GM12801 (cell line): Measurements from ENCODE around the gene CBX6.

Experiments used
- TF ChIP-seq, protein P1 (sequence below): IDR thresholded peaks from one replicate; pipeline ENCODE4 v1.5.1; 2011; ENCODE audit warnings: control low read depth; ENCODE audit not compliant: insufficient read length; ENCODE audit errors: extremely low read depth

CBX6 gene

DNA sequence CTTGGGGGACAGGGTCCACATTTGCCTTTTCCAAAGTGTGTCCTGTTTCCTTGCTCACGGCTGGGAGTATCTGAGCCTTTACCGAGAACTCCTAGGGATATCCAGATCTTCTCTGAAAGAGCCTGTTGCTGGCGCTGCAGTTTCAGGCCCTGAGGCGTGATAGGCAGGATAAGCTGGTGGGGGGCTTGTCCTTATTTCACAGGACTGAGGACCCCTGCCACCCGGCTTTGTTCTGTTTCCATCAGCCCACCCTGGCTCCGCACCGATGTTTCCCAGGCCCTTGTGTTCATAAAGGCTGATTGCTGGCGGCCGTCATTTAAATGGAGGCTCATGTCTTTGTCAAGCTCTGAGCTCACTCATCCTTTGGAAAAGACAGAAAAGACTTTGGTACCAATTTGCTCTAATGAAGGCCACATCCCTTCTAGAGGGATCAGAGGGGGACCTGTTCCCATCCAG is 18.8 kb downstream of the CBX6 start:
- TF ChIP-seq, protein P1, sequence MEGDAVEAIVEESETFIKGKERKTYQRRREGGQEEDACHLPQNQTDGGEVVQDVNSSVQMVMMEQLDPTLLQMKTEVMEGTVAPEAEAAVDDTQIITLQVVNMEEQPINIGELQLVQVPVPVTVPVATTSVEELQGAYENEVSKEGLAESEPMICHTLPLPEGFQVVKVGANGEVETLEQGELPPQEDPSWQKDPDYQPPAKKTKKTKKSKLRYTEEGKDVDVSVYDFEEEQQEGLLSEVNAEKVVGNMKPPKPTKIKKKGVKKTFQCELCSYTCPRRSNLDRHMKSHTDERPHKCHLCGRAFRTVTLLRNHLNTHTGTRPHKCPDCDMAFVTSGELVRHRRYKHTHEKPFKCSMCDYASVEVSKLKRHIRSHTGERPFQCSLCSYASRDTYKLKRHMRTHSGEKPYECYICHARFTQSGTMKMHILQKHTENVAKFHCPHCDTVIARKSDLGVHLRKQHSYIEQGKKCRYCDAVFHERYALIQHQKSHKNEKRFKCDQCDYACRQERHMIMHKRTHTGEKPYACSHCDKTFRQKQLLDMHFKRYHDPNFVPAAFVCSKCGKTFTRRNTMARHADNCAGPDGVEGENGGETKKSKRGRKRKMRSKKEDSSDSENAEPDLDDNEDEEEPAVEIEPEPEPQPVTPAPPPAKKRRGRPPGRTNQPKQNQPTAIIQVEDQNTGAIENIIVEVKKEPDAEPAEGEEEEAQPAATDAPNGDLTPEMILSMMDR: no peak

DNA sequence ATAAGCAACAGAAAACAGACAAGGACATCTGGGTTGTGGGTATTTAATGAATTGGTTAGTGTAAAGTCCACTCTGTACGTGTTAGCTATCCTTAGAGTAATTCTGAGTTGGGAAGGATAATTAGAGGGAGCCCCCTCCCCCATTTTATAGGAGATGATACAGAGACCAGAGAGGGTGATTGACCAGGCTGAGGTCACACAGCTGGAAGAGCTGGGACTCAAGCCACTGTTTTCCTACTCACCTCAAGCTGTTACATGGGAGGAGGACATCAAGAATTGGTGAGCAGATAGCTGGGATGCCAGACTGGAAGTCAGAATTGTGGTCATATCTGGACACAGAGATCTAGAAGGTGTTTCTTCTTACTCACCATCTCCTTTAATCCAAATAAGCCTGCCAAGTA is 19.5 kb downstream of the CBX6 start:
- TF ChIP-seq, protein P1: no peak

DNA sequence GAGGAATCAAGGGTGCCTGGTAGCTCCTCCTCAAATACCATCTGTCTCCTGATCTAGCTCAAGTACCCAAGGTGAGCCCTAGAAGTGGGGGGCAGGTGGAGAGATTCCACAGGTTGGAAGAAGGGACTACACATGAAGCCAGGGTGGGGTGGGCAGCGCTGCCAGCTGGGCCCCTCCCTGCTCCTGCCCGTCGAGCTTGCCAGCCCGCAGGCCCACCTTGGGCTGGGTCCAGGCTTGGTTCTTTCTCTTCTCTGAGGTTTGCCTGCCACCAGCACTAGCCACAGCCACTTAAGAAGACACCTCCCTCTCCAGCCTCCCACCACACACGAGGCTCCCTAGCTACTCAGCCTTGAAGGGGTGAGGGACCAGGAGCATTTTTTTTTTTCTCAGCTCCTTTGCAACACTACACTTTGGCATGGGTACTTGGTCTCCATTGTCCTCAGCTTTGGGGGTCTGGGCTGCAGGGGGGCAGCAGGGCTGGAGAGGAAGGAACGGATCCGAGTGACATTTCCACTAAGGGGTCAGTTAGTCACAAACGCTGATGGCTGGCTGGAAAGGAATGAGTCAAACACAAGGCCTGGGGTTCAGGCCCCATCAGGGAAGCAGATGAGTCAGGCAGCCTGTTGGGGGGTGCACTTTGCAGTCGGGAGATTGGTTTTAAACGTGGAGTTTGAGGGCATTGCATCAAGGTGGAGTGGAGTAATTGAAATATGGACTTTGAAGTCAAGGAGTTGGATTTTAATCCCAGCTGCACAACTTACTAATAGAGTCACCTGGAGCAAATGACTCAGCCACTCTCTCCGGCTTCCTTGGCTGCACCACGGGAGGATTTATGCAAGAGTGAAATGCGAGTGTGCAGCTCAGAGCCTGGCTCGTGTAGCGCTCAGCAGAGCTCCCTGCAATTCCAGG is 20.8 kb downstream of the CBX6 start:
- TF ChIP-seq, protein P1: no peak

DNA sequence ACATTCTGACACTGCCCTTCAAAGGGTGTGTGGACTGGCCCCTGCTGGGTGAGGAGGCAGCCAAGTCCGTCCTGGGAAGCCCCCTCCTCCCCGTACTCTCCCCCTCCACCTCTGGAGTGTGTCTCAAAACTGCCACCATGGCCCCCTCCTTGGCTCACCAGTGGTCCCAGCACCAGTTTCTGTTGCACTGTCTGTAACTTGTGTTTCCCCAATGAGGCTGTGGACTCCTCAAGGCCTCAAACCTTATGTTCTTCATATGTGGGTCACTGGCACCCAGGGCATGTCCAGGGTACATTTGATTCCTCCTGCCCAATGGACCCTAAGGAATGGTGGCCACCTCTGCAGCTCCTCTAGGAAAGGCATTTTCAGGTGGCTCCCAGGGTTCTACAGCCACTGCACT is 21.6 kb downstream of the CBX6 start:
- TF ChIP-seq, protein P1: no peak

DNA sequence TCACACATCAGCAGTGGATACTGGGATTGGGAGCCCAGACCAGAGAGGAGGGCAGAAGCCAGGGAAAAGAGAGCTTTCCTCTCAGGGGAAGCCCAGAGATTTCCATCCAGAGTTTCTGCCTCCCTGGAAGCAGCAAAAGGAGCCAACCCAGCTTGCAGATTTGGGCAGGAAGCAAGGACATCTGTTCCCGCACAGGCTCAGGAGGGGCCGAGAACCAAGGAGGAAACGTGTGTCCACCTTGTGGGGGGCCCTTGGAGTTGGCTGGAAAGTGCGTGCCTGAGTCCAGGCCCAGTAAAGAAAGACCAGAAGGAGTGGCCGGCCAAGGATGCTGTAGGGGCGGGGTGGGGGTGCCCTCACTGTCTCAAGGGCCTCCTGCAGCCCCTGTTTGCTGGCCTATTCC is 22.2 kb downstream of the CBX6 start:
- TF ChIP-seq, protein P1: no peak

DNA sequence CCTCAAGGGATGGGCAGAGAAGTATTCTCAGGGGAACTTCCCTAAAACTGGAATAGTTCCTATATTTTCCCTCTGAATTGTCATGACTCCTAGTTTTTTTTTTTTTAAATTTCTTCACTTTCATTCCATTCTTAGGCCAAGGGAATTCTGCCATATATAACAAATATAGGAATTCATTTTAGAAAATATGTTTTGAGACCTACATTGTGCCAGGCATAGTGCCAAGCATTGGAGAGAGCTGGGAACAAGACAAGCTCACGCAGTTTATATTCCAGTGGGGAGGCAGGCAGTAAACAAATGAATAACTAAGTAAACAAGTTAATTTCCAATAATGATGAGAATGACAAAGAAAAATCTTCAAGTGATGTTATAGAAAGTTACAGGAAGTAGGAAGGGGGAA is 25.6 kb downstream of the CBX6 start:
- TF ChIP-seq, protein P1: no peak

DNA sequence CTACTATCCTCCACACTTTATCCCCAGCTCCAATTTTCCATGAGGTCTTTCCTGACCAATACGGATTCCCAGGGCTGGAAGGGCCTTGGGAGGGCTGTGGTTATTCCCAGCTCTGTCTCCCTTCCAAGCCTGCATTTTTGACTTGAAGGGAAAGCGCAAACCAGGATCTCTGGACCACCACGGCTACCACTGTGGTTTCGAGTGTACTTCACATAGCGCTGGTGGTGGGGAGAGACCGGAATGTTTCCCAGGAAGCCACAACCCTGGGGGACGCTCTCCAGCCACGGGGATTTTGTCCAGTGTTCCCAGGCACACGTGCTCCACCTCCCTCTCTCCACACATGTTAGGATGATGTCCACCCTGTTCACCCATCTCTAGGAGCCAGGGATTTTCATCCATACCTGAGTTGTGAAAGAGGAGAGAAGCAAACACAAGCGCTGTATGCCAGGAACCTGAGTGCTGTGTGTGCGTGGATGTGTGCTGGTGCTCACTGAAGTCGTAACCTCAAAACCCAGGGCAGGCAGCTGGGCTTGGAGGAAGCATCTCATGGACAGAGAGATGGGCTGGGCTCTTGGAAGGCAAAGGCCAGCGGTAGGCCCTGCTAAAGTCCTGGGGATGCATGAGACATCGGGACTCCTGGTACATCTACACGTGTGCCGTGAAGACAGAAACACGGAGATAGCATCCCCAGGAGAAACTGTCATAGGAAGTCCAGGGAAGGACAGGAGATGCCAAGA is 26.8 kb downstream of the CBX6 start:
- TF ChIP-seq, protein P1: no peak
